Neuronal stem cell (in vitro differentiated cells): Measurements from ENCODE around the gene MACROD2.
"Not testable (repeated sequence)": the region's sequence is repeated elsewhere in the genome, so short reads cannot be mapped to it uniquely, and the experiment has no call there.

Experiments
- DNase-seq: peaks from one replicate; pipeline ENCODE4 v3.0.0-alpha.2; 2013; ENCODE audit warnings: low spot score
- H2AFZ ChIP-seq: one replicate; pipeline ENCODE4 v1.6.1; 2013; ENCODE audit warnings: mild to moderate bottlenecking, low read length, inconsistent platforms
- H2AK5ac ChIP-seq: 2 replicates; pipeline ENCODE4 v1.6.1; 2013; ENCODE audit warnings: low read depth, mild to moderate bottlenecking, inconsistent platforms, low read length, moderate library complexity, mixed read lengths
- H2BK120ac ChIP-seq: 2 replicates; pipeline ENCODE4 v1.6.1; 2013; ENCODE audit warnings: low read depth, mild to moderate bottlenecking, inconsistent platforms, low read length, moderate library complexity, mixed read lengths
- H2BK12ac ChIP-seq: one replicate; pipeline ENCODE4 v1.6.1; 2013; ENCODE audit warnings: low read length, inconsistent platforms
- H2BK15ac ChIP-seq: 2 replicates; pipeline ENCODE4 v1.6.1; 2013; ENCODE audit warnings: mild to moderate bottlenecking, low read length, inconsistent platforms, mixed read lengths
- H2BK5ac ChIP-seq: one replicate; pipeline ENCODE4 v1.6.1; 2013; ENCODE audit warnings: inconsistent platforms, mild to moderate bottlenecking, low read length, moderate library complexity
- H3K14ac ChIP-seq: one replicate; pipeline ENCODE4 v1.6.1; 2013; ENCODE audit warnings: low read length, inconsistent platforms
- H3K18ac ChIP-seq: 2 replicates; pipeline ENCODE4 v1.6.1; 2013; ENCODE audit warnings: low read length, inconsistent platforms
- H3K23ac ChIP-seq: 2 replicates; pipeline ENCODE4 v1.6.1; 2013; ENCODE audit warnings: low read depth, mild to moderate bottlenecking, mixed read lengths, low read length, inconsistent platforms; ENCODE audit not compliant: poor library complexity
- H3K27ac ChIP-seq: replicated peaks from 3 replicates; pipeline ENCODE4 v1.5.1; 2013; ENCODE audit warnings: low read length, inconsistent platforms
- H3K27me3 ChIP-seq, 3 experiments: 2 replicates each; pipeline ENCODE4 v1.6.1; 2013; ENCODE audit warnings: low read length in 3 of 3, mild to moderate bottlenecking in 2 of 3, inconsistent platforms in 1 of 3, low read depth in 1 of 3, mixed read lengths in 1 of 3, moderate library complexity in 1 of 3; ENCODE audit not compliant: control insufficient read depth in 3 of 3, insufficient read depth in 3 of 3
- H3K36me3 ChIP-seq, 2 donors: replicated peaks in 1 of 2; 2 replicates each; pipeline ENCODE4 v1.6.1; 2013; ENCODE audit warnings: low read length in 2 of 2; ENCODE audit not compliant: control insufficient read depth in 2 of 2, insufficient read depth in 2 of 2
- H3K4ac ChIP-seq: 2 replicates; pipeline ENCODE4 v1.6.1; 2013; ENCODE audit warnings: inconsistent platforms, mild to moderate bottlenecking, low read length, moderate library complexity
- H3K4me1 ChIP-seq, 2 donors: 1 replicate in 1 of 2; 2 replicates in 1 of 2; pipeline ENCODE4 v1.6.1; 2013; ENCODE audit warnings: low read length in 2 of 2, low read depth in 1 of 2; ENCODE audit not compliant: control insufficient read depth in 2 of 2, insufficient read depth in 1 of 2
- H3K4me2 ChIP-seq: one replicate; pipeline ENCODE4 v1.6.1; 2013; ENCODE audit warnings: mild to moderate bottlenecking, low read length, inconsistent platforms; ENCODE audit not compliant: insufficient read depth, poor library complexity, severe bottlenecking
- H3K4me3 ChIP-seq, 2 donors: 2 replicates each; pipeline ENCODE4 v1.5.1; 2013; ENCODE audit warnings: low read length in 2 of 2, mild to moderate bottlenecking in 2 of 2, inconsistent platforms in 1 of 2, moderate library complexity in 1 of 2
- H3K79me1 ChIP-seq: one replicate; pipeline ENCODE4 v1.6.1; 2013; ENCODE audit warnings: low read depth, mild to moderate bottlenecking, inconsistent platforms, low read length, moderate library complexity
- H3K9ac ChIP-seq: one replicate; pipeline ENCODE4 v1.6.1; 2013; ENCODE audit warnings: mild to moderate bottlenecking, low read depth, low read length, inconsistent platforms; ENCODE audit not compliant: poor library complexity
- H3K9me3 ChIP-seq, 2 donors: replicated peaks in 1 of 2; 2 replicates each; pipeline versions ENCODE3 to v1.6.1; 2013; ENCODE audit warnings: low read length in 2 of 2, mild to moderate bottlenecking in 2 of 2, inconsistent platforms in 1 of 2, low read depth in 1 of 2, mixed read lengths in 1 of 2, moderate library complexity in 1 of 2; ENCODE audit not compliant: control insufficient read depth in 2 of 2, insufficient read depth in 1 of 2
- H4K8ac ChIP-seq: one replicate; pipeline ENCODE4 v1.6.1; 2013; ENCODE audit warnings: low read depth, mild to moderate bottlenecking, inconsistent platforms, low read length, moderate library complexity
- H4K91ac ChIP-seq: one replicate; pipeline ENCODE4 v1.6.1; 2013; ENCODE audit warnings: low read length, low read depth, mild to moderate bottlenecking, inconsistent platforms; ENCODE audit not compliant: poor library complexity
- WGBS, 2 donors: extraction: QIAGEN DNeasy Blood & Tissue Kit; methylation state at CpG; one replicate each; pipeline ENCODE4 v1.1.7; 2013; ENCODE audit warnings: missing lambda C conversion rate in 2 of 2, mixed read lengths in 1 of 2; ENCODE audit not compliant: insufficient read length in 2 of 2, insufficient replicate concordance in 1 of 2; ENCODE audit errors: extremely low coverage in 2 of 2; 5-methylcytosine and 5-hydroxymethylcytosine counted together

Gene MACROD2

DNA sequence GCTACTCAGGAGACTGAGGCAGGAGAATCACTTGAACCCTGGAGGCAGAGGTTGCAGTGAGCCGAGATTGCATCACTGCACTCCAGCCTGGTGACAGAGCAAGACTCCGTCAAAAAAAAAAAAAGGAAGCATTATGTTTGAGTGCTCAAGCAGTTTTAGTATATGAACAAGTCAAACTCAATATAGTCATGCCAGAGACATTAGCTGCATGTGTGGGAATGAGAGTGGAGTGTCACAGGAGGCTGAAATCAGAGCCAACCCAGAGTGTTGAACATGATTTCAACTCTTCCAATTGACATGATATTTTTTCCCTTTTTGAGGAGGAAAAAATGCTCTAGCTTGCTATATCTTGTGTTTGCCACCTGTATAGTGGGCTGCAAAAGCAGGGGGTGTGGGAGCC, 931.1 kb downstream of the MACROD2 start:
- H2BK120ac ChIP-seq, H3K4me1 ChIP-seq, H2BK12ac ChIP-seq, H3K79me1 ChIP-seq, H3K36me3 ChIP-seq, H2AK5ac ChIP-seq, H3K4me2 ChIP-seq, DNase-seq, H3K23ac ChIP-seq, H3K4ac ChIP-seq, H3K4me3 ChIP-seq, H2AFZ ChIP-seq, H3K9ac ChIP-seq, H3K9me3 ChIP-seq, H3K18ac ChIP-seq, H2BK5ac ChIP-seq, H3K27ac ChIP-seq, H2BK15ac ChIP-seq, H4K8ac ChIP-seq, H3K14ac ChIP-seq, H4K91ac ChIP-seq, H3K27me3 ChIP-seq: not testable (repeated sequence)
- no CpG with 5 or more reads among the region's 2 CpGs for WGBS, 2 donors

DNA sequence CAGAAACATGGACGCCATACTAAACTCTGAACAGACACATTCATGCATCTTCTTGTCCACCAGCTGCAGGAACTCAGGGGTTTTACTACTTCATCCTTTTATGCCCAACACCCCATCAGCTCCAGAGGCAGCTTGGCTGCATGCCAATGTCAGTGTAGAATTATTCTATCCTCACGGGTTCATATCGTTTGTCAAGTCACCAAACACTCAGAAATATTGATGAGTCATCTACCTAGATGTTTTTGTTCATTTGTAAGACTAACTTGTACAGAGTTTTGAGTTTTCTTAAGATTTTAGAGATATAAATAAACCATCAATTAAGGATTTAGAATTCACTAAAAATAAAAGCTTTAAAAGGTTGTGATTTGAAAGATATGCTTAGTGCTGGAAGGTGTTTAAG, 932.8 kb downstream of the MACROD2 start:
- H3K27me3 ChIP-seq = no peaks in the 10 kb centered on the region
- H2BK15ac ChIP-seq = no peak overlapping the region
- WGBS, 2 donors = no CpG with 5 or more reads among the region's 3 CpGs
- no peak overlapping the region for H2AFZ ChIP-seq
- no peak overlapping the region for H3K18ac ChIP-seq
- H3K4me1 ChIP-seq = peaks cover 1 to 3% of the 10 kb centered on the region in 2 donors
- no peaks in the 10 kb centered on the region for H3K36me3 ChIP-seq
- H3K23ac ChIP-seq = no peak overlapping the region
- no peak overlapping the region for H2AK5ac ChIP-seq
- no peak overlapping the region for H3K14ac ChIP-seq
- no peak overlapping the region for H3K27ac ChIP-seq
- H3K4ac ChIP-seq = no peak overlapping the region
- no peak overlapping the region for H4K91ac ChIP-seq
- H3K9me3 ChIP-seq = no peaks in the 10 kb centered on the region
- H3K4me3 ChIP-seq = no peak overlapping the region
- H3K9ac ChIP-seq = no peak overlapping the region
- DNase-seq = no peak
- H4K8ac ChIP-seq = no peak overlapping the region
- H2BK12ac ChIP-seq = no peak overlapping the region
- no peak overlapping the region for H2BK120ac ChIP-seq
- H3K79me1 ChIP-seq = no peaks in the 10 kb centered on the region
- H2BK5ac ChIP-seq = no peak overlapping the region
- H3K4me2 ChIP-seq = no peak overlapping the region

DNA sequence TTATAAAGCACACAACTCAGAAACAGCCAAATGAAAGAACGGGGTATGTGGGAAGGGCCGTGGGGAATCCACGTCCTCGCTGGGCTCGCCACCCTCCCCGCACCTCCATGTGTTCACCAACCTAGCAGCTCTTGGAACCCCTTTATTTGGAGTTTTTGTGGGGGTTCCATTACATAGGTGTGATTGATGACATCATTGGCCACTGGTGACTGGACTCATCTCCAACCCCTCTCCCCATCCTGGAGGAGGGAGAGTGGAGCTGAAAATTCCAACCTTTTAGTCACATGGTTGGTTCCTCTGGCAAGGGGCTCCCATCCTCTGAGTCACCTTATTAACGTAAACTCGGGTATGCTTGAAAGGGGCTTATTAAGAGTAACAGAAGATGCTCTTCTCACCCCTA, 934.1 kb downstream of the MACROD2 start:
- WGBS, 2 donors = no CpG with 5 or more reads among the region's 8 CpGs
- Histone ChIP-seq H3K4me1 (no peaks in the 10 kb centered on the region), H2AK5ac (no peak overlapping the region), H2BK120ac (no peak overlapping the region), H3K27ac (no peak overlapping the region), H2BK15ac (no peak overlapping the region), H4K8ac (no peak overlapping the region), H3K36me3 (no peaks in the 10 kb centered on the region), H3K18ac (no peak overlapping the region), H4K91ac (no peak overlapping the region), H3K4me3 (no peak overlapping the region), H2BK5ac (no peak overlapping the region), H3K23ac (no peak overlapping the region), H3K4me2 (no peak overlapping the region), H3K9ac (no peak overlapping the region), H3K9me3 (no peaks in the 10 kb centered on the region), H2BK12ac (no peak overlapping the region), H3K27me3 (no peaks in the 10 kb centered on the region), H3K4ac (no peak overlapping the region), H3K79me1 (no peaks in the 10 kb centered on the region), H3K14ac (no peak overlapping the region), H2AFZ (no peak overlapping the region)
- no peak for DNase-seq

DNA sequence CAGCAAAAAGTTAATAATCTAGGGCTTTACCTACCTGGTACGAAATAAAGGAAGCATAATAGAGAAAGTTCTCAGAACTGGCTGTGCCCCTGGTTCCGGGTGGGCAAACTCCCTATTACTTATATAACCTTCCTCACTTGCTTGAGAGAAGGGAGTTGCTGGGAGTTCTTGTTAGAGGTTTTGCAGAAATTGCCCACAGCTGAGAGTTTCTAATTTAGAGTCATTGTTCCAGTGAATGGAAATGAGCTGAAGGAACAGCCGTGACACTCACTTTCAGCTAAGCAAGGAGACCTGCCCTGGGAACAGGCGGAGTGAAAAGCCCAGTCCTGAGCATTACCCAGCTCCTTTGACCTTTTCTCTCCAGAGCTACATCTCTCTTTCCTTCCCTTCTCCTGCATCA, 936.7 kb downstream of the MACROD2 start:
- no peaks in the 10 kb centered on the region for H3K4me1 ChIP-seq
- no peak overlapping the region for H2BK120ac ChIP-seq
- peak overlapping the region; percentile 23 for H2AFZ ChIP-seq
- no peak overlapping the region for H2BK12ac ChIP-seq
- H2BK5ac ChIP-seq = no peak overlapping the region
- no peaks in the 10 kb centered on the region for H3K36me3 ChIP-seq
- no peak overlapping the region for H3K23ac ChIP-seq
- no peak overlapping the region for H3K27ac ChIP-seq
- H3K79me1 ChIP-seq = no peaks in the 10 kb centered on the region
- no peak overlapping the region for H4K8ac ChIP-seq
- H4K91ac ChIP-seq = no peak overlapping the region
- H3K9ac ChIP-seq = no peak overlapping the region
- WGBS, 2 donors = no CpG with 5 or more reads among the region's 4 CpGs
- H2AK5ac ChIP-seq = no peak overlapping the region
- peaks cover 0 to 1% of the 10 kb centered on the region in 2 donors for H3K9me3 ChIP-seq
- H3K14ac ChIP-seq = no peak overlapping the region
- no peak overlapping the region for H2BK15ac ChIP-seq
- peaks cover 0 to 2% (median 0%) of the 10 kb centered on the region in 3 experiments for H3K27me3 ChIP-seq
- no peak overlapping the region for H3K4me3 ChIP-seq
- H3K18ac ChIP-seq = no peak overlapping the region
- no peak overlapping the region for H3K4ac ChIP-seq
- H3K4me2 ChIP-seq = no peak overlapping the region
- no peak for DNase-seq
